ENCODE measurements around the gene ACTL8. TPM values are rescaled to one million over a fixed set of nuclear protein-coding genes. Genes with fewer than 3 reads are reported as not detected.
A peak's percentile ranks its signal among the peaks of the same experiment; 100 is the strongest.

The ACTL8 gene
- total RNA-seq, 1 donor from 2014 or later, result not detected

DNA sequence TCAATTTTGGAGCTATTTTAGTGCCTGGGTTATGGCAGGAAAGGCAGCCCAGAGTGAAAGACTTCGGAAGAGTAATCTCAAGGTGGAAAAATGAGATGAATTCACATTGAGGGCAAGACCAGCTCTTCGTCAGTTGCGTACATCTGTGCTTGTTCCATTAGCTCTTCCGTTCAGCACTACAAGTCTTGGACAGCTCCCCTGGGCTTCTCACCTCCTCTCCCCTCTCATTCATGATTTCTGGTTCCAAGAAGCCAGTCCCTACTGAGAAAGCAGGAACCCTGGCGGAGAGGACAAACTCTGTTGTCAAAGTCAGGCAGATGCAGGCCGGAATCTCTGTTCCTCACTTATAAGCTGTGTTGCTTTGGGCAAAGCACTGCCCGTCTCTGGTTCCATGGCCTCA is 76.5 kb downstream of the ACTL8 start:
- DNase-seq, result no peak
- ATAC-seq, result no peak
- intact Hi-C loops (cut with micrococcal nuclease), result no loop called here

- intact Hi-C loops (cut with micrococcal nuclease), result loop anchor here (2.0 kb wide), 1 partner anchor 29 kb away; no protein-coding TSS in a partner anchor
- no peak for DNase-seq
- ATAC-seq, result no peak
These were observed 78.7 kb downstream of the ACTL8 start for GRCh38 chr1:17833661-17834501.

- ATAC-seq (no peak), DNase-seq (no peak)
- intact Hi-C loops (cut with micrococcal nuclease), result no loop called here
These were observed 79.5 kb downstream of the ACTL8 start for GRCh38 chr1:17834561-17835100.

DNA sequence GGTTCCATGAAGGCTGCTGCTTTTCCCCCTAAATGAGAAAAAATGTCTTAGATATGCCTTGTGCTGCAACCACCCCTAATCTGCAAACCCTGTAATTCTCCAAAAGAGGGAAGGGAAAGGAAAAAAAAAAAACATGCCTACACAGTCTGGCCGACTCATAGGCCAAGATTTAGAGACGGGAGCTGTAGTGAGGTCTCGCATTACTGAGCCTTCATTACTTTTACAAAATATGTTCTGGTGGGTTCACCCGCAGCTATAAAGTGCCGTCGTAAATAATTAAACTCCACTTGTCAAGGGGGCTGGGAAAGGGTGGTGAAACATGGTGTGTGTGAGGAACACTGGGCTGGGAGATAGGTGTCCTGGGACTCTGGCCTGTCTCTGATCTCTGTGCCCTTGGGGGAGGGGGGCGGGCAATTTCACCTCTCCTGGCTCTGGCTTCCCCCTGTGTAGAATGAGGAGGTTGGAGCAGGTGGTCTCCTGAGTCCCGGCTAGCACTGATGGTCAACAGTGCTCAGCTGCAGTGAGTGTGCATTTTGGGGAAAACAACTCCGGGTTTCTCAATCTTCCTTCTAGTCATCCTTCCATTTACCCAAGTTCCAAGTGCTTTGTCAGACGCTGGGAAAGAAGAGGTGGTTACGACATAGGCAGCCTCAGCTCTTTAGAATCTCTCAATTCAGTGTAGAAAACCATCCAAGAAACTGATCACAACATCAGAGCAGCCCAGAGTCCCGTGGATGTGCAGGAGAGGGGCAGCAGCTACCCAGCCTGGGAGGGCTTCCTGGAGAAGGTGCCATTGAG is 82.3 kb downstream of the ACTL8 start:
- ATAC-seq (no peak), DNase-seq (no peak)
- intact Hi-C loops (cut with micrococcal nuclease), result no loop called here

GRCh38 chr1:17839641-17840196 is 84.6 kb downstream of the ACTL8 start:
- no peak for DNase-seq

GRCh38 chr1:17841944-17842343 is 86.8 kb downstream of the ACTL8 start:
- ATAC-seq (no peak), DNase-seq (no peak)
- intact Hi-C loops (cut with micrococcal nuclease), result no loop called here

More at GRCh38 chr1:17839641-17840196, 84.6 kb downstream of the ACTL8 start:
- ATAC-seq, result peak; percentile 63
- intact Hi-C loops (cut with micrococcal nuclease), result no loop called here

DNA sequence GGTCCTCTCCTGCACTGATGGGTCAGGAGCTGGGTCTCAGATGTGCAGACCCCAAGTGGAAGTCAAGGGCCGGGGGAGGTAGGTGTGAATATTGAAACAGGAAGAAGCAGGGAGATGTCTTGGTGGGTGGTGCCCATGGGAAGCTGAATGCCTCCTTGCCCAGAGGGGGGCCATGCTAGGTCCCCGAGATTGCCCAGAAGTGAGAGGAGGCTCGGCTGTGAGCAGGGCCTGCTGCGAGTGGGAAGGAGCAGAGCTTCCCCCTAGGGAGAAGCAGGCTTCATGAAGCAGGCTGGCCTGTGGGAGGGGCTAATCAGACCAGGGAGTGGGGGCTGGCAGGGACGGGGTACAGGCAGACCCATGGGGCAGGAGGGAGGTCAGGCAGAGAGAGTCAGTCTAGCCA is 87.6 kb downstream of the ACTL8 start:
- DNase-seq, result no peak
- intact Hi-C loops (cut with micrococcal nuclease), result no loop called here
- no peak for ATAC-seq

DNA sequence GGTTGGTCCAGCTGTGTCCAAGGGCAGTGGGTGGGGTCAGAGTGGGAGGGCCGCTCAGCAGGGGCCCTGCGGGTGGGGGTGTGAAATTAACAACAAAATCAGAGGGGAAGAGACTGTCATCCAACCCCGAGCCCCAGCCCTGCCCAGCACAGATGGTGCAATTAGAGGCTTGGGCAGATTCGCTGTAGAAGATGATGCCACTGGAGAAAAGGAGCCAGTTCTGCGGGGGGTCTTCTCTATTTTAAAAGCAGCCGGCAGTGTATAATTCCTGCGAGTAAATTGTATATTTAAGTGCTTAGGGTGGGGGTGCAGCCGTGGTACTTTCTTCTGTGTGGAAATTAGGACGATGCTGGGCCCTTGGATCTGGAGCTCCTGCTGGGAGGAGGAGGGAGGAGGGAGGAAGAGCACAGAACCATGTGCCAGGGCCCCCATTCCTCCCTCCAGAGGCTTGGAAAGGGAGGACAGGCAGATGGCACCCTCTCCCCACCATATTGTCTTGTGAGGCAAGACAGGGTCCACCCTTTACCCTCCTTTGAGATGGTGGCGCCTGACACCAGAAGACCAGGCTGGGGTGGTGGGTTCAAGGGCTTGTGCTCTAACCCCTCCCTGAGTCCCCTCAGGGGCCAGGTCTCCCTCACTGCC is 89.2 kb downstream of the ACTL8 start:
- DNase-seq (no peak), ATAC-seq (no peak)
- intact Hi-C loops (cut with micrococcal nuclease), result no loop called here

- DNase-seq, result no peak
- ATAC-seq, result no peak
- intact Hi-C loops (cut with micrococcal nuclease), result no loop called here
These were observed 90.5 kb downstream of the ACTL8 start for GRCh38 chr1:17845583-17845982.

DNA sequence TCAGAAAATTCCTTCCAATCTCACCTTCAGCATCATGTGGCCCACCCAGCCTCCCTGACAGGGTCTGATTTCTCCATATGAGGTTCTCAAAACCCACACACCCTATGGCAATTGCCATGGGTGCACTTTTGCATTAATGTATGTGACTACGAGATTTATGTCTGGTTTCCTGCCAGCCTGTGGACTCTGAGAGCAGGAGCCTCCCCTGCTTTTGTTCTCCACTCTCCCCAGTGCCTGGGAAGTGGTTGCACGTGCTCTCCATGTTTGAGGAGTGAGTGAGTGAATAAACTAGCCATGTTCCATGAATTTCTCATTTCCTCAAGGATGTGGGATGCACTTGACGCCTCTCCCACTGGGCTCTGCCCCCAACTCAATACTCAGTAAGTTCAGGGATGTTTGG is 91.2 kb downstream of the ACTL8 start:
- no peak for ATAC-seq
- DNase-seq, result no peak
- intact Hi-C loops (cut with micrococcal nuclease), result no loop called here

DNA sequence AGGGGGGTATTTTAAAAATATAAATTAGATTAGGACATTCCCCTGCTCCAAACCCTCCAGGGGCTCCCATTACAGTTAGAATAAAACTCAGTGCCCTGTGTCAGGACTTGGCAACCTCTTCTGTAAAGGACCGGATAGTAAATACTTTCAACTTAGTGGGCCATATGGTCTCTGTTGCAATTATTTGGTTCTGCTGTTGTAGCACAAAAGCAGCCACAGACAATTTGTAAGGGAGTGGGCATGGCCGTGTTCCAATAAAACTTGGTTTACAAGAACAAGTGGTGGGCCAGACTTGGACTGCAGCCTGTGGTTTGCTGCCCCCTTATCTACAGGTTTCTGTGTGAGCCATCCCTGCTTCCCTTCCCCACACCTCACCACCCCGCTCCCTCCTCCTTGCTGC is 92.0 kb downstream of the ACTL8 start:
- no peak for DNase-seq
- ATAC-seq, result no peak
- intact Hi-C loops (cut with micrococcal nuclease), result no loop called here

DNA sequence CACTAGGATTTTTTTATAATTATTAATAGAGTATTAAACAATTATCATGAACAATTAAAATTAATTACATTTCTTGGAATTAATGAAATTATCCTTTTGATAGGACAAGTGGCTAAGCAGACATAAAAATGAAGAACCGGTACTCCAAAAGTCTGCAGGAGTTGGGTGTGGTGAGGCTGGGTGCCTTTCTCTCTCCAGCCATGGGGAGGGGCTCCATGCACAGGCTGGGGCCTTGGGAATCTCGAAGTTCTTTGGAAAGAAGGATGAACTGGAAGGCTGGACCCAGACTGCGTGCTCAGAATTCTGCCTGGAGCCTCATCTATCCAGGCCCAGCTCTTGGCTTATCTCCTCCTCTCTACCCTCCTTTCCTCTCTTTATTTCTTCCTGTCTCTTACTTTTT is 94.1 kb downstream of the ACTL8 start:
- DNase-seq (no peak), ATAC-seq (no peak)

GRCh38 chr1:17851056-17851455 is 95.9 kb downstream of the ACTL8 start:
- ATAC-seq (no peak), DNase-seq (no peak)
- intact Hi-C loops (cut with micrococcal nuclease), result no loop called here

More for the DNA sequence above, 94.1 kb downstream of the ACTL8 start:
- intact Hi-C loops (cut with micrococcal nuclease), result no loop called here

GRCh38 chr1:17852383-17852782 is 97.2 kb downstream of the ACTL8 start:
- DNase-seq (no peak), ATAC-seq (no peak)
- intact Hi-C loops (cut with micrococcal nuclease), result no loop called here

- intact Hi-C loops (cut with micrococcal nuclease), result no loop called here
- ATAC-seq (no peak), DNase-seq (no peak)
These were observed 98.3 kb downstream of the ACTL8 start for GRCh38 chr1:17853241-17853935.

DNA sequence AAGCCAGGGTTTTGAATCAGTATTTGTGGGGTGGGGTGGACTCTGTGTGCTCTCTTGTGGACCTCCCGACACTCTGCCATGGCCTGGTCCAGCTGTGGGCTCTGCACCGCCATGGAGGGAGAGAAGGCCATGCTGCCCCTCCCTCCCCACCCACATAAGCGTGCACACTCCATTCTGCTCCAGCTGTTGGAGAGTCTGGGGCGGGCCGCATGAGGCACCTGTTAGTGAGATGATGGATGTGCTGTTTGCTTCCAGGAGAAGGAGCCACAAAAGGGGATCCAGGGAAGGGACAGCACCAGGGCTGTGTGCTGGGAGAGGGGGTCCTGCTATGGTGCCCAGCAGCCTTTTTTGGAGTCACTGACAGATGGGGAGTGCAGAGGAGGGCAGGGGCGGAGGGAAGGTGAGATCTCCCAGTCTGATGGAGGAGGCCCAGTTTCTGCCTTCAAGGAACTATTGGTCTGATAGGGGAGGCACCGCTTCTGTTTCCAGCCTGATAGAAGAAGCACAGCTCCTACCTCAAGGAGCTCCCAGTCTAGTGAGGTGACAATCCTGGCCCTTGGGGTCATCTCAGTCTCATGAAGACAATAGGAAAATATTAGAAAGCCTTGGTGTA is 101.5 kb downstream of the ACTL8 start:
- no peak for ATAC-seq
- intact Hi-C loops (cut with micrococcal nuclease), result no loop called here
- no peak for DNase-seq

GRCh38 chr1:17857109-17857499 is 102.0 kb downstream of the ACTL8 start:
- ATAC-seq (no peak), DNase-seq (no peak)
- intact Hi-C loops (cut with micrococcal nuclease), result no loop called here

GRCh38 chr1:17857996-17858395 is 102.9 kb downstream of the ACTL8 start:
- intact Hi-C loops (cut with micrococcal nuclease), result no loop called here
- DNase-seq, result no peak
- ATAC-seq, result no peak

Measured in left ventricle myocardium superior (tissue), 1 donor.